NCI-H526 (cell line): ENCODE measurements around the gene PLXNA3.
"Not testable (repeated sequence)": the region's sequence is repeated elsewhere in the genome, so short reads cannot be mapped to it uniquely, and the experiment has no call there.

Experiments
- DNase-seq, 2 experiments: peaks; one replicate each; lab custom pipeline; 2025; lab: John Stamatoyannopoulos, UW

The PLXNA3 gene

DNA sequence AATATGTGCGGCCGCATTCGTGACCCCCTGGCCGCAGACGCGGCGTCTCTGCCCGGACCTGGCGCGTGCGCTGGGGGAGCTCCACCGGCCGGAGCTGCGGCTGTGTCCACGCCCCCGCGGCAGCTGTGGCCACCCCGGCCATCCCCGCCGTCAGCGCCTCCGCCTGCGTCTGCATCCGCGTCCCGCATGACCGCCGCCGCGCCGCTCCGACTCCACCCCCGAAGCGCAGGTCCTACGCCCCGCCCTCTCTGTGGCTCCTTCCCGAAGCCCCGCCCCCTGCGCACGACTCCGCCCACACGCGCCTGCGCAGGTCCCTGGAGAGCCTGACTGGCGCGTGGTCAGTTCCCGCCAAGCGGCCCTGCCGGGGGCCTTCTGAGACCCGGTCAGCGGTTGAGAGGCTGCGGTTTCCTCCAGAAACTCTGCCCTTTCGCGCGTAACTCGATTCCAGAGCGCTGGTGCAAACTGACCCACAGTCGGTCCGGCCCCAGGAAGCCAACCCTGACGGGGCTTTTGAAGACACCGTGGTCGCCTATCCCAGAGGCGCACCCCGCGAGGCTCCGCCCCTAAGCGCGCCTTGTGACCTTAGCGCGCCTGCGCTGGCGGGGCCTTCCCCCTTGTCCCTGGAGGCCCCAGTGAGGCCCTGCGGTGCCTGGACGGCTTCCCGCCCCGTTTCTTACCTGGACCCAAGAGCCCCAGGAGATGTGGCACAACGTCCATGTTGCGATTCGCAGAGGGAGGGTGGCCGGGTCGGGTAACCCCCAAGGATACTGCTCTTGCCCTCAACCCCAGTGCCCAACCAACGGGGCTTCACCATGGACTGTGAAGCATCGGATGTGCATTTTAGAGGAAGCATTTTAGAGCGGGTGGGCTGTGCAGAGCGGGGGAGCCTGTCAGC is 20.9 kb downstream of the PLXNA3 start, which contains the start of gene LAGE3:
Gene LAGE3 (minus strand): TSS at position 554 of the 895 bp plus-strand sequence. CDS start 366 bp downstream, at position 188.
- DNase-seq: peak; percentile 89 to 98

DNA sequence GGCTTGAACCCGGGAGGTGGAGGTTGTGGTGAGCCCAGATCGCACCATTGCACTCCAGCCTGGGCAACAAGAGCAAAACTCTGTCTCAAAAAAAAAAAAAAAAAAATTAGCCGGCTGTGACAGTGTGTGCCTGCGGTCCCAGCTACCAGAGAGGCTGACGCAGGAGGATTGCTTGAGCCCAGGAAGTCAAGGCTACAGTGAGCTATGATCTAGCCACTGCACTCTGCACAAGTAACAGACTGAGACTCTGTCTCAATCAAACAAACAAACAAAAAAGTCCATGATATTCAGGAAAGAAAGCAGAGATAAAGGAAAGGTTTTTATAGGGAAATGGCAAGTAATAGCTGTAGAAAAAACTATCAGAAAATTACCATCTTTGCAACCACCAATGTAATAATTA is 23.1 kb downstream of the PLXNA3 start:
- DNase-seq: no peak

DNA sequence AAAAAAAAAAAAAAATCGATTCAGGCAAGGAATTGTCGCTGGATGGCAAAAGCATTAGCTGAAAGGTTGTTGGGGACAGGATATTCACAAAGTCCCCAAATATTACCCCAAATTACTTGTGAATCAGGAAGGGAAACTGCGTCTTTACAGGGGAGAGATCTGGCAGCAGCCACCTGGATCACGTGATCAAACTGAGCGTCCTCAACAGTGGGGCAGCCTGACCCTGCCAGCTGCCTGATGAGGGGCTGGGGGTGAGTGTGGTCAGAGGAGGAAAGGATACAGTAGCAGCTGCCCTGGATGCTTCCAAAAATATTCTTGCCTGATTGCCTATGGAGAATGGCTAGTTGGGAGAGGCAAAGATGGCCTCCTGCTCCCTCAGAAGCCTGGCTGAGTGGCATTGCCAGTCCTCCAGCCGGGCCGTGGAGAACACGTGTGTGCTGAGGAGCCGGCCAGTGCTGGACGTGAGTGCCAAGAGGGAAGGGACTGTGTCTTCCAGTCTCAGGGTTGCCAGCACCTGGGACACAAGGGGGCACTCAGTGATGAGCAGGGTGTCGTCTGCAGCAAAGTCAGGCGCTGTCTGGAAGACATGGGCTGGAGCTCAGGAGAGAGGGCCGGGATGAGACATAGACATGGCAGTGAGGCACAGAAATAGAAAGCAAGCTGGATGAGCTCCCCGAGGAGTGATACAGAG is 24.0 kb downstream of the PLXNA3 start:
- no peak for DNase-seq

DNA sequence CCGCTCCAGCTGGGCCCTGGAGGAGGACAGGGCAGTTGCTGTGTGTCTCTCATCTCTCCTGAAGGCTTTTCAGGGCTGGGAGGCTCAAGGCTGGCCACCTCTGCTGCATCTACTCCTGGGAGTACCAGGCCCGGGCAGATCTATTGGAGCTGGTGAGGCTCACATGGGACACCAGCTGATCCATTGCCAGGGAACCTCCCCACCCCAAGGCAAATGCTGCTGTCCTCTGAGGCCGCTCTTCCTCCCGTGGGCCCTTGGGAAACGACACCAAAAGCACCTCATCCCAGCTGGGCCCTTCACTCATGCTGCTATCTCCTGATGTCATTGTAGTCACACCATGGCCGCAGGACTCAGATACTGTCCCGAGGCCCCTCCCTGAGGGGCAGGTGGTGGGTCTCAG is 24.7 kb downstream of the PLXNA3 start:
- DNase-seq: no peak

DNA sequence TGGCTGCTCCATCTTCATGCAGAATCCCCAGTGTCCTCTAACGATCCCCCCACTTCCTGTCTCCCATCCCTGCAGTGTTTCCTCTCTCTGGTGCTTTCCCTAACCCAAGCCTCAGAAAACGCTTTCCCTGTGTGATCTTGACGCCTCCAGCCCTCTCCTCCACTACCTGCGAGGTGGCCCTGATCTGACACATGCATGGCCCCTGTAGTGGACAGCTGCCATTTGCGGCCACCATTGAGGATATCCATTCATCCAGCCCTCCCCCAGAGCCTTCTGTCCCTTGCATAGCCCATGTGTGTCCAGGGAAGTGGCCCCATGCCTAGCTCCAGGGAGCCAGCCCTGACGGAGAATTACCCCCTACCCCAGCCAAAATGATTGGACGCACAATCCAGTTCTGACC is 25.2 kb downstream of the PLXNA3 start:
- DNase-seq: no peak

DNA sequence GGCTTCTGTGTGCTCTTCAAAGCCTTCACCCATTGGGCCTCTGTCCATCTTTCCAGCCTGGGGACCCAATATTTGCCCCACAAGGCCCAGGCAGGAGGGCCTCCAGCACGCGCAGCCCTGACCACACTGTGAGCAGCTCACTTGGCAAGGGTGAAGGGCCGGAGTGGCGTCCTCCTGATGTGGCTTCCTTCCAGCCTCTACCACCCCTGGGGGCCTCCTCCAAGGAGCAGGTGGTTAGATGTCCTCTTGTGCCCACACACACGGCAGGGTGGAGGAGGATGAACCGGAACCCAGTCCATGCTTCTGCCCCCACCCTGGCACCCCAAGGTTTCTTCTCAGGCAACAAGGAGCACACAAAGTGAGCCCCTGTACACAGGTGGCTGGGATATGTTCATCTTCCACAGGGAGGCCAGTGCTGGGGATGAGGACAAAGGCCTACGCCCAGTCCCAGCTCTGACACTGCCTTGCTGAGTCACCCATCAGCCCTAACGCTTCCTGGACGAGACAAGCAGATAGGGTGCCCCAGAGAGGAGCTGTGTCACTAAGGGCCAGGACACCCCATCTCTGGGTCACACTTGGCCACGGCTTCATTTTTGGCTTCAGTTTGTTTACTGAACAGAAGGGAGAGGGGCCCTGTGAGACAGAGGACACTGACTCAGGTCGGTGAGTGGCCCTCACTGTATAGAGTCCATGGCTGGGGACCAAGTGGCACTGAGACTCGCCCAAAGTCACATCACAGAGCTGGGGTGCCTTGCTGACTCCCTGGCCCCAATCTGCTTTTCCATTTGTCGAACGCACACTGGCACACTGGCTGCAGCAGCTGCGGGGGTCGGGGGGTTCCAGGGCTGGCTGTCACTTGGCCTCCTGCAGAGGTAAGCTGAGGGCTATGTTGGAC is 26.4 kb downstream of the PLXNA3 start:
- DNase-seq: no peak

DNA sequence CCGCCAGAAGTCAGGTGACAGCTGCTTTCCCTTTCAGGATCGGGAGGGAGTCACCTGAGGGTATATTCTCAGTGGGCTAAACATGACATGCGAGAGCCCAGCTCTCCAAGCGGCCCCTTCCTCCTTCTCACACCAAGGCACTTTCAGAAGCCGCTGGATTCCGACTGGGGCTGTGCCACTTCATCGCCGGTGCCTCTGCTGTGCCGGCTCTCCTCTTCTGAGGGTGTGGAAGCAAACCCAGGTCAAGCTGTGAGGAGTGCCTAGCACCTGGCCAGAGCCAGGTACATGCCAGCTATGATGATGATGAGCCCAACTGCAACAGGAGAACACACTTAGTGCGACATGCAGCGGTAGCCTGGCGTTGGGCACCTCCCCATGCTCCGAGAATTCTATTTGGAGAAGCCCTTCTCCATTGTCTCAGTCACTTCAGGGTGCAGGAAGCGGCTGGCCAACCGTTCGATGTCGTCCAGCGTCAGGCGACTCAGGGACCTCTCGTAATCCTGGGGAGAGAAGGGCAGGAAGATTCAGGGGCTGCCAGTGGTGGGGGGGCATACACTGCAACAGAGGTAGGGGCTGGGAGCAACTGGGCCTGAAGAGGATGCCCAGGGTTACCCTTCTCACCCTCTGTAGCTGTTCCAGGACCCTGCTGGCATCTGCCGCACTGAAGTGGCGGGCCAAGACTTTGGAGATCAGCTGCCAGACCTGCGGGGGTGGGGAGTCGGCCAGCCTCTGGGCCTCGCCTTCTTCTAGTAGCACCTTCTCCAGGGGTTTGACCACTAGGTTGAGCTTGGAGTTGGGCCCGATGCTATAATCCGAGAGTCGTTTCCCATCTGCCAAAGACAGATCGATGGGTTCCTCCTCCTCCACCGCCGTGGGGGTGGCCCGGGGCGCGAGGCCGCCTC is 27.3 kb downstream of the PLXNA3 start:
- DNase-seq: peak in 1 of 2 experiments; percentile 60

DNA sequence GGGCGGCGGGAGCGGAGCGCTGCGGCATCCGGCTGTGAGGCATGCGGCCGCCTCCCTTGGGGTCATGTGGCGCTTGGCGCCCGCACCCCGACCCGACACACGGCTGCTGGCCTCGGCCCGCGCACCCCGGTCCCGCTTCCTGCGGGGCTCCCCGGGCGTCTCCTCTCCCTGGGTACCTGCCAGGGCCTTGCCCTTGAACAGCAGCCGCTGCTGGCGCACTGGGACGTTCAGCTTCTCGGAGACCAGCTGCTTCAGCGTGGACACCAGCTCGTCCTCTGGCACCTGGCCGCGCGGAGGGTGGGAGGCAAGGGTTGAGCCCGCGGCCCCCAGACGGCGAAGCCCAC is 27.9 kb downstream of the PLXNA3 start:
- DNase-seq: peak in 1 of 2 experiments; percentile 71

DNA sequence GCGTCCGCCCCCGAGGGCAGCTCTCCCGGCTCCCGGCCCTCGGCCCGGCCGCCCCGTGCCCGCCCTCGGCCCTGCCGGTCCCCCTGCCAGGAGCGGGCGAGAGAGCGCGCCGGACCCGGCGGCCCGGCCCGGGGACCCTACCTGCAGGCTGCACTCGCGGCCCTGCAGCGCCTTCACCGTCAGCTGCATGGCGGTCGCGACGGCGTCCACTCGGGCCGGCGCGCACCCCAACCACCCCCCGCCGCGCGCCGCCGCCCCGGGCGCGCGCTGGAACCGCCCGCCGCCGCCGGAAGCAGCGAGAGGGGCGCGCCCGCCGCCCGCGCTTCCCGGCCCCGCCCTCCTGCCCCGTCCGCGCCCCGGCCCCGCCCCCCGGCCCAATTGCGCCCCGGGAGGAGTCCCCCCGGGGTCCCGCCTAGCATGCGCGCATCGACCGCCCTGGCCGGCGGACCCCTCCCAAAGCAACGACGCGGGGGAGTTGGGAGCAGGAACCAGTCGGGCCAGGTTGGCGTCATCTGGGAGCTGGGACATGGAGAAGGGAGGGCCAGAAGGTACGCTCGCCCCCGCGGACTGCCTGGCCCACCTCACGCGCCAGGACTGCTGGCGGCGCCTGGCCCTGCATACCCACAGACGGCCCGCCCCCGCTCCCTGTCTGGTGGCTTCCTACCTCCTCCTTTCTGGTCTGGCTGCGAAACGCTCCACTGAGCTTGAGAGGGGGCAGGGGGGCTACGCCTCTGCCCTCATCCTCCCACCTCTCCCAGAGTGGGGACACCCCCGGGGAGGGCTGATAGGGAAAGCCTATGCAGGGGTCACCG is 28.5 kb downstream of the PLXNA3 start, which contains the start of gene UBL4A:
Gene UBL4A (minus strand): TSS at position 220 of the 812 bp plus-strand sequence. CDS start 31 bp downstream, at position 189.
- peak; percentile 77 to 92 for DNase-seq

DNA sequence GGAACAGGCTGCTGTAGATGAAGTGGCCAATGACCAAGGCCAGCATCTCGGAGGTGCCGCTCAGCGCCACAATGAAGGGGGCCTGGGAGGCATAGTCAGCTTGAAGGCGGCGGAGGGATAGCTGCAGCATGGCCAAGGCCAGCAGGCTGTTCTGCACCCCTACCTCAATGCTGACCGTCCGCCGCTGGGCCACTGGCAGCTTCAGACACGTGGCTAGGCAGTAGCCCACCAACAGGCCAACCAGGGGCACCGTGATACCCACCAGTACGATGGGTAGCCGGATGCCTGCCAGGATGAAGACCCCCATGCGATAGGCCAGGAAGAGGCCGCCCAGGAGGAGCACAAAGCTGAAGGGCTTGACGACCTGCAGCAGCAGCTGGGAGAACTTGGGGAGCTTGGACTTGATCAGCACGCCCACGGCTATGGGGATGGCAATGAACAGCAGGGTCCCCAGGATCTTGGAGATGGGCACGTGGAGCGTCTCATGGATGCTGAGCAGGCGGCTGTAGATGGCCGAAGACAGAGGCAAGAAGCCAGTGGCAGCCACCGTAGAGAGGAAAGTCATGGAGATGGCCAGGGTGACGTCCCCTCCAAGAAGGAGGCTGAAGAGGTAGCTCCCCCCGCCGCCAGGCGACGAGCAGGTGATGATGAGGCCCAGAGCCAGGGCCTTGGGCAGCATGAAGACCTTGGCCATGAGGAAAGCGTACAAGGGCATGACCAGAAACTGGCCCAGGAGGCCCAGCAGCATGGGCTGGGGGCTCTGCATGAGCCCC is 29.6 kb downstream of the PLXNA3 start:
- no peak for DNase-seq

DNA sequence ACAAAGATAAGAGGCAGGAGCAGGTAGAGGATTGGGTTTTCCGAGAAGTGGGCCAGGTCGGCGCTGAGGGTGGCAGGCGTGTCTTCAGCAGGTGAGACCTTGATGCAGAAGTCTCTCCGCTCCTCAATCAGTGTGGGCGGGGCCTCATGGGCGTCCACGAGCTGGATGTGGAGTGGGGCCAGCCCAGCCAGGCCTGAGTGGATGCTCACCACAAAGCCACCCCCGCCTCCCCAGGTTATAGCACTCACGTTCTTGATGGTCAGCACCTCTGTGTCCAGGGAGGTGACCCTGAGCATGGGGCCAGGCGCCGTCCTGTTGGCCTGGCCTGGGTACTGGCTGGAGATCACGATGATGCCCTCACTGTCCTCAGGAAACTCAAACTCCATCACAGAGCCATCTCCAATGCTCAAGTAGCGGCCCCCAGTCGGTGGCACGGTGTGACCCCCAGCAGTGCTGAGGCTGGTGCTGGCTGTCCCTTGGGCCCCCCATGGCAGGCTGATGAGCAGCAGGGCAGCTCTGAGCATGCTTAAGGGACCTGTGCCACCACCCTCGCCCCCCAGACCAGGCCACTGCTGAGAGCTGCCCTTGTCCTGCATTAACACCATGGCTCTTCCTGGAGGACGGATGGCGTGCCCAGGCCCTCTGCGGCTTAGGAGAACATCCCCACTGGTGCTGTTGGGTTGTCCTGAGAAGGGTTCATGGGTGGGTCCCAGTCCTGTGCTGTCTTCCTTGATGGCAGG is 30.4 kb downstream of the PLXNA3 start:
- DNase-seq: no peak

DNA sequence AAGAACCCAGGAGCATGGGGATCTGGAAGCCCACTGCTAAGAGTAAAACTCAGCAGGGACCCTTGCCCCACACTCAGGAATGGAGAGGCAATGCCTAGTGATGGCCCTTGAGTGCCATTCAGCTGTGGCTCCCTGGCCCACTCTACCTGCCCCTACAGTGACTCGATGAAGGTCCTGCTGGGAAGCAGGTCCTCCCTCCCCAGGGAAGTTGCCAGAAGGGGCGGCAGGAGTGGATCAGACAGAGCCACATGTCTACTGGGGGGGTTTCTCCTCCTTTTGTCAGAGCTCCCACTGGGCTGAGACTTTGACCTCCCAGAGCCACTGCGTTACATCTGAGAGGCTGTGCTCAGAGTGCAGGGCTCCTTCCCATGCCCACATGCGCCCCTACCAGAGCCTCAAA is 31.1 kb downstream of the PLXNA3 start:
- DNase-seq: no peak

DNA sequence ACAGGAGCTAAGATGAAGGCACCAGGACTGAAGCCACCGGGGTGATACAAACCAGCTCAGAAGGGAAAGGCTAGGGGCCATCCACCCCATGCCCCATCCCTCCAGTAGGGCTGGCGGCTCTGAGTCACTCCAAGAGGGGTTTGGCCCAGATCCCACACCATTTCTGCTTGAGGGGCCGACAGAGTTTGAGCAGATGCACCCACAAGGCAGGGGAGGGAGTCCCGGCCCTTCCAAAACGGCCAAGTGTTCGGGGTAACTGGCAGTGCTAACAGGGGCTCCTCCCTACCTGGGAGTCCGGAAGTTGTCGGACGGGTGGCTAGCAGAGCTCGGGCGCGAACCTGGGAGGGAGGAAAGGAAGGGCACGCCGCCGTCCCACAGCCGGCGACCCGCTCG is 31.9 kb downstream of the PLXNA3 start:
- DNase-seq: peak in 1 of 2 experiments; percentile 50

DNA sequence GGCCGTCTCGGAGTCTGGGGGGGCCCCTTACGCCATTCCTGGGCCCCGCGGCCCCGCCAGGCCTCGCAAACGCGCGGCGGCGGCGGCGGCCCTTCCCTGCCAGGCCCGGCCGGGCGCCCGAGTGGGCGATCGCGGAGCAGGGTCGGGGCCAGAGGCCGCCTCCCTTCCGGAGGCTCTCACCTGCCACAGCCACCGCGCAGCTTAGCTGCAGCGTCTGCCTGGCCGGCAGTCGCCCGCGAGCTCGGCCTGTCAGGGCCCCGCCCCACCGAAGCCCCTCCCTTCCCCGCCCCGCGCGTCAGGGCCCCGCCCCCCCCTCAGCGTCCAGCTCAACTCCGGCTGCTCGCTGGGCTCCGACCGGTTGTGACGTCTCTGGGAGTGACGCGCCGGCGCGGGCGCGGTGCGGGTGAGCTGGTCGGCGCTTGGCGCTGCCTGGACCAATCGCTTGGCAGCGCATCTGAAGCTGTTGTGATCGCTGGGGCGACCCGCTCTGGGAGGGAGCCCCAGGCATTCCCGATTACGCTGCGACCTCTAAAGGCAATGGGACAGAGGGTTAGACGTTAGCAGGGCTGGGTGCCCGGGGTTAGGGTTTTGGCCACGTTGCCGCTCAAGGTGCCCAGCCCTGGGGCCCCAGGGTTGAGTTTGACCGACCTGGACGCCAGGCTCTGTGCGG is 32.5 kb downstream of the PLXNA3 start, which contains the start of gene SLC10A3:
Gene SLC10A3 (minus strand): TSS at position 216 of the 670 bp plus-strand sequence. CDS start 1,689 bp downstream, outside the sequence.
- peak; percentile 94 to 99 for DNase-seq

DNA sequence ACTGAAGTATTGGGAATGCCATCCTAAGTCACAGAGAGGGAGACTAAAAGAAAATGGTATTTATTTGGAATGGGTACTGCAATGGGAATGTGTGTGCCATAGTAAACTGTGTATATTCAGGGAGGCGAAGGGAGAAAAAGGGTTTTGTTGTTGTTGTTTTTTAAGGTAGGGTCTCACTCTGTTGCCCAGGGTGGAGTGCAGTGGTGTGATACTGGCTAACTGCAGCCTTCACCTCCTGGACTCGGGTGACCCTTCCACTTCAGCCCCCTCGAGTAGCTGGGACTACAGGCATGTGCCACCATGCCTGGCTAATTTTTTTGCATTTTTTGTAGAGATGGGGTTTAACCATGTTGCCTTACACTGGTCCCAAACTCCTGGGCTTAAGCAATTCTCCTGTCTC is 36.6 kb downstream of the PLXNA3 start:
- no peak for DNase-seq

DNA sequence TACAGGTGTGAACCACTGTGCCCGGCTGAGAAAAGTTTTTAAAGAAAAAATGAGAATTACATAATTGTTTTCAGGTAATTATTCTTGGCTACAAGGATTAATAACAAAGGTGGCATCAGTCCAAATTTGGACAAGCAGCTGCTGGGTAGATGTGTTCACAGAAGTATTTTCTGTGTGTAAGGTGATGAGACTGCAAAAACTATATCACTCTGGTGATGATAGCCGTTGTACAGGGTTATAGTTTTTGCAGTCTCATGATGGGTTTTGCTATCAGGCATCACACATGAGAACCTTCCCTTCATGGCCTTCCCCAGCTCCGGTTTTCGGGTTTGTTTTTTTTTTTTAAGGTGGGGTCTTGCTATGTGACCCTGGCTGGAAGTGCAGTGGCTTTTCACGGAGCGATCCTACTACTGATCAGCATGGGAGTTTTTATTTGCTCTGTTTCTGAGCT is 37.4 kb downstream of the PLXNA3 start:
- no peak for DNase-seq

DNA sequence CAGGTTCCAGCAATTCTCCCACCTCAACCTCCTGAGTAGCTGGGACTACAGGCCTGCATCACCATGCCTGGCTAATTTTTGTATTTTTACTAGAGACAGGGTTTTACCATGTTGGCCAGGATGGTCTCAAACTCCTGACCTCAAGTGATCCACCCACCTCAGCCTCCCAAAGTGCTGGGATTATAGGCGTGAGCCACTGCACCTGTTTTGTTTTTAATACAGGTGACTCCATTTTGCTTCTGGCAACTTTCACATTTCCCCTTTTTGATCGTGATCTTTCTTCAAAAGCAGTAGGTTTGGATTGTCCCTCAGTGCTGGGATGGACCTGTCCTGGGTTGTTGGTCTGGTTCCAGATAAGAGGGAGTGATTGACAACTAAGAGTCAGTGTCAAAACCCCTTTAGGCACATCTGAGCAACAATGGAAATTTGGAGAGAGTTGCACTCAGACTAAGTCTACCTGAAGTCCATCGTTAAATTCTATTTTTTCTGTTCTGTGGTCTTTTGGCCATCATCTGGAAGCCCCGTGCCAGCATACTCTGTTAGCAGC is 38.6 kb downstream of the PLXNA3 start:
- not testable (repeated sequence) for DNase-seq
